HCT116 (cell line): Measurements from ENCODE around the gene GRIK2. TPM values are rescaled to one million over a fixed set of nuclear protein-coding genes. Genes with fewer than 3 reads are reported as not detected.

ENCODE experiments used
- ATAC-seq: fragments of 200-7000 bp; cut with Tn5 transposase; 2 replicates; pipeline ENCODE4 v1.9.1; 2020; ENCODE audit warnings: mild to moderate bottlenecking, moderate library complexity
- BruUV-seq: library from RNA; stranded (reverse); fragments of 400-500 nt; replicated peaks from 2 replicates; lab custom pipeline; 2021; lab: Mats Ljungman, UMichigan
- CTCF ChIA-PET: fragments of 300-600 bp; sonication (Branson Sonifier 250); formaldehyde crosslinking; loops from one replicate; lab custom pipeline; 2021; ENCODE audit warnings: antibody characterized with exemption; lab: Charles Lee
- POLR2A ChIA-PET: fragments of 300-600, 350-600 bp; sonication (Branson Sonifier 250); formaldehyde crosslinking; loops from one replicate; lab custom pipeline; 2021; ENCODE audit warnings: antibody characterized with exemption; lab: Charles Lee
- RAD21 ChIA-PET, 2 experiments: fragments of 300-600 bp; sonication (Branson Sonifier 250); formaldehyde crosslinking; loops; one replicate each; lab custom pipeline; 2023; ENCODE audit warnings: low total read pairs in 2 of 2; ENCODE audit not compliant: uncharacterized antibody in 2 of 2, unreplicated experiment in 2 of 2, low non-redundant PET in 1 of 2; lab: Charles Lee
- DNase-seq: peaks from one replicate; pipeline ENCODE4 v3.0.0-alpha.2; 2010; ENCODE audit warnings: low read depth, low spot score
- H2AFZ ChIP-seq: fragments of 200-600 bp; shearing (Covaris generic), sonication (generic); 2 replicates; pipeline ENCODE4 v1.6.1; 2017; ENCODE audit warnings: low read depth, mixed run types, mixed read lengths, antibody characterized with exemption, low read length; ENCODE audit not compliant: poor library complexity, severe bottlenecking
- H3K27ac ChIP-seq: 2 replicates; pipeline ENCODE4 v1.5.1; 2012; ENCODE audit warnings: low read depth, low read length
- H3K27me3 ChIP-seq: fragments of 200-600 bp; sonication (generic); 2 replicates; pipeline ENCODE4 v1.6.1; 2016; ENCODE audit warnings: mixed run types, low read length, mixed read lengths; ENCODE audit not compliant: insufficient read depth
- H3K36me3 ChIP-seq, 2 experiments: fragments of 200-500 bp in 1 of 2; fragments of 200-600 bp in 1 of 2; sonication (Bioruptor generic) in 1 of 2; sonication (generic) in 1 of 2; 2 replicates each; pipeline versions ENCODE4 v1.5.1 to v1.6.1; 2014 to 2016; ENCODE audit warnings: low read length in 2 of 2, inconsistent platforms in 1 of 2, mixed read lengths in 1 of 2, mixed run types in 1 of 2; ENCODE audit not compliant: insufficient read depth in 2 of 2, control insufficient read depth in 1 of 2
- H3K4me1 ChIP-seq, 2 experiments: fragments of 200-600 bp in 1 of 2; sonication (generic) in 1 of 2; 2 replicates each; pipeline versions ENCODE4 v1.5.1 to v1.6.1; 2012 to 2017; ENCODE audit warnings: low read length in 2 of 2, inconsistent platforms in 1 of 2, mild to moderate bottlenecking in 1 of 2, mixed read lengths in 1 of 2, mixed run types in 1 of 2, moderate library complexity in 1 of 2; ENCODE audit not compliant: insufficient read depth in 2 of 2, control insufficient read depth in 1 of 2
- H3K4me2 ChIP-seq: fragments of 200-600 bp; sonication (generic); 2 replicates; pipeline ENCODE4 v1.6.1; 2017; ENCODE audit warnings: mixed run types, low read length, mixed read lengths
- H3K4me3 ChIP-seq, 2 experiments: fragments of 200-600 bp in 1 of 2; sonication (generic) in 1 of 2; replicated peaks in 1 of 2; 2 replicates each; pipeline ENCODE4 v1.5.1; 2011 to 2016; ENCODE audit warnings: low read length in 2 of 2, control low read depth in 1 of 2, low read depth in 1 of 2, mild to moderate bottlenecking in 1 of 2, mixed read lengths in 1 of 2, mixed run types in 1 of 2
- H3K79me2 ChIP-seq: fragments of 200-600 bp; sonication (generic); 2 replicates; pipeline ENCODE4 v1.6.1; 2017; ENCODE audit warnings: mild to moderate bottlenecking, mixed run types, low read length, moderate library complexity, mixed read lengths; ENCODE audit not compliant: insufficient read depth
- H3K9ac ChIP-seq: fragments of 200-600 bp; sonication (generic); 2 replicates; pipeline ENCODE4 v1.6.1; 2016; ENCODE audit warnings: low read length, mixed read lengths
- H3K9me2 ChIP-seq: fragments of 200-600 bp; sonication (generic), shearing (Covaris generic); 2 replicates; pipeline ENCODE4 v1.6.1; 2017; ENCODE audit warnings: mixed run types, mild to moderate bottlenecking, moderate library complexity; ENCODE audit not compliant: insufficient read depth
- H3K9me3 ChIP-seq, 2 experiments: fragments of 200-500 bp in 1 of 2; fragments of 200-600 bp in 1 of 2; sonication (Bioruptor generic) in 1 of 2; sonication (generic) in 1 of 2; 2 replicates each; pipeline ENCODE4 v1.6.1; 2014 to 2017; ENCODE audit warnings: low read length in 2 of 2, mixed read lengths in 2 of 2, inconsistent platforms in 1 of 2, low read depth in 1 of 2, mild to moderate bottlenecking in 1 of 2, mixed run types in 1 of 2, moderate library complexity in 1 of 2; ENCODE audit not compliant: control insufficient read depth in 1 of 2, insufficient read depth in 1 of 2
- H4K20me1 ChIP-seq: fragments of 200-600 bp; sonication (generic), shearing (Covaris generic); 2 replicates; pipeline ENCODE4 v1.6.1; 2017; ENCODE audit warnings: mixed run types, mild to moderate bottlenecking, moderate library complexity; ENCODE audit not compliant: insufficient read depth
- CBX3 ChIP-seq: IDR thresholded peaks from 2 replicates; pipeline ENCODE4 v1.6.1; 2012; ENCODE audit warnings: low read depth
- EGR1 ChIP-seq: IDR thresholded peaks from 2 replicates; pipeline ENCODE4 v1.6.1; 2012; ENCODE audit warnings: low read depth
- EZH2 ChIP-seq: fragments of 200-600 bp; sonication (generic); IDR thresholded peaks from 2 replicates; pipeline ENCODE4 v1.6.1; 2017; ENCODE audit warnings: antibody characterized with exemption, mixed run types
- EZH2phosphoT487 ChIP-seq: fragments of 200-600 bp; IDR thresholded peaks from 2 replicates; pipeline ENCODE4 v1.6.1; 2018; ENCODE audit warnings: antibody characterized with exemption, borderline replicate concordance
- FOSL1 ChIP-seq: IDR thresholded peaks from 2 replicates; pipeline ENCODE4 v1.6.1; 2012; ENCODE audit warnings: low read depth
- JUND ChIP-seq: IDR thresholded peaks from 2 replicates; pipeline ENCODE4 v1.6.1; 2012
- POLR2A ChIP-seq: IDR thresholded peaks from 2 replicates; pipeline ENCODE4 v1.7.0; 2011; ENCODE audit warnings: borderline replicate concordance; ENCODE audit not compliant: insufficient read depth, insufficient read length; ENCODE audit errors: extremely low read depth
- POLR2AphosphoS5 ChIP-seq: IDR thresholded peaks from 2 replicates; pipeline ENCODE4 v1.6.1; 2011; ENCODE audit warnings: mild to moderate bottlenecking, low read depth, low read length, moderate library complexity
- RAD21 ChIP-seq: IDR thresholded peaks from 2 replicates; pipeline ENCODE4 v1.6.1; 2012; ENCODE audit warnings: low read depth, mild to moderate bottlenecking
- SIN3A ChIP-seq: IDR thresholded peaks from 2 replicates; pipeline ENCODE4 v1.6.1; 2012; ENCODE audit warnings: low read depth
- SP1 ChIP-seq: IDR thresholded peaks from 2 replicates; pipeline ENCODE4 v1.6.1; 2012; ENCODE audit warnings: low read depth
- SRF ChIP-seq: IDR thresholded peaks from 2 replicates; pipeline ENCODE4 v1.6.1; 2012; ENCODE audit warnings: low read depth
- TCF7L2 ChIP-seq: IDR thresholded peaks from 2 replicates; pipeline ENCODE4 v1.7.0; 2011; ENCODE audit warnings: borderline replicate concordance, inconsistent platforms; ENCODE audit not compliant: insufficient read depth, insufficient read length; ENCODE audit errors: extremely low read depth
- YY1 ChIP-seq: IDR thresholded peaks from 2 replicates; pipeline ENCODE4 v1.6.1; 2011; ENCODE audit warnings: low read length, low read depth, moderate library complexity, mild to moderate bottlenecking; ENCODE audit not compliant: insufficient replicate concordance; ENCODE audit errors: extremely low read depth
- ZFX ChIP-seq: fragments of 450-650 bp; IDR thresholded peaks from 2 replicates; pipeline ENCODE4 v1.6.1; 2017
- ZNF274 ChIP-seq: fragments of 200-500 bp; sonication (Bioruptor generic); IDR thresholded peaks from 2 replicates; pipeline ENCODE4 v1.6.1; 2014; ENCODE audit warnings: mild to moderate bottlenecking, low read depth, low read length, inconsistent platforms
- intact Hi-C: fragments of 100-400 bp; cut with micrococcal nuclease; formaldehyde crosslinking; loops from 2 replicates; pipeline ENCODE4 v1.10.0; 2022
- total RNA-seq: library from RNA; stranded (reverse); gene quantifications from one replicate; pipeline ENCODE4 v1.2.1, GENCODE V29; 2021; ENCODE audit not compliant: unreplicated experiment
- TF ChIP-seq, protein P1 (sequence below): IDR thresholded peaks from 2 replicates; pipeline ENCODE4 v1.6.1; 2011; ENCODE audit warnings: mild to moderate bottlenecking, low read length, moderate library complexity; ENCODE audit not compliant: insufficient replicate concordance; ENCODE audit errors: extremely low read depth
- TF ChIP-seq, protein P2 (sequence below): IDR thresholded peaks from 2 replicates; pipeline ENCODE4 v1.6.1; 2012
- TF ChIP-seq, protein P3 (sequence below): IDR thresholded peaks from 2 replicates; pipeline ENCODE4 v1.6.1; 2012
- TF ChIP-seq, protein P4 (sequence below), 3 experiments: fragments of 200-600 bp in 1 of 3; sonication (generic) in 1 of 3; IDR thresholded peaks in 2 of 3; conservative IDR thresholded peaks in 1 of 3; 2 replicates each; pipeline ENCODE4 v1.5.1; 2012 to 2017; ENCODE audit warnings: low read depth in 2 of 3, low read length in 2 of 3, antibody characterized with exemption in 1 of 3, borderline replicate concordance in 1 of 3, control low read depth in 1 of 3, mild to moderate bottlenecking in 1 of 3, mixed read lengths in 1 of 3, mixed run types in 1 of 3, moderate library complexity in 1 of 3; ENCODE audit not compliant: insufficient read depth in 1 of 3

Gene GRIK2
- total RNA-seq, 1 experiment from 2014 or later, result 0.64 TPM

DNA sequence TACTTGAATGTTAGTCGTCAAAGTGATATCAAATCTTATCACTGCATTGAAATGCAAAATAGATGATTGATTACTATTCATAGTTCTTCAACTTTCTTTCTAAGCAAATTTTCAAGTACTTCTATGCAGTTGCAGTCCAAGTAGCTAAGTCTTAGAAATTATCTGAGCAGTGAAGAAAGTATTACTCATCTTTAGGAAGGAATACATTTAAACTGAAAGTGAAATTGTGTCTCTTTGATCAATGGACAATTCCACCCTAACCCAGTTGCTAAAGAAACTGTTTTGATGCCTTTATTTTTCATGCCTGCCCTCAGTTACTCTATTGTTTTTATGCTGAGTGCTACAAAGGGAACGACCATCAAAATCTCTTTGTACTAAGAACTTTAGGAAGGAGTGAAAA lies 337.4 kb downstream of the GRIK2 start:
- TF ChIP-seq, protein P1, sequence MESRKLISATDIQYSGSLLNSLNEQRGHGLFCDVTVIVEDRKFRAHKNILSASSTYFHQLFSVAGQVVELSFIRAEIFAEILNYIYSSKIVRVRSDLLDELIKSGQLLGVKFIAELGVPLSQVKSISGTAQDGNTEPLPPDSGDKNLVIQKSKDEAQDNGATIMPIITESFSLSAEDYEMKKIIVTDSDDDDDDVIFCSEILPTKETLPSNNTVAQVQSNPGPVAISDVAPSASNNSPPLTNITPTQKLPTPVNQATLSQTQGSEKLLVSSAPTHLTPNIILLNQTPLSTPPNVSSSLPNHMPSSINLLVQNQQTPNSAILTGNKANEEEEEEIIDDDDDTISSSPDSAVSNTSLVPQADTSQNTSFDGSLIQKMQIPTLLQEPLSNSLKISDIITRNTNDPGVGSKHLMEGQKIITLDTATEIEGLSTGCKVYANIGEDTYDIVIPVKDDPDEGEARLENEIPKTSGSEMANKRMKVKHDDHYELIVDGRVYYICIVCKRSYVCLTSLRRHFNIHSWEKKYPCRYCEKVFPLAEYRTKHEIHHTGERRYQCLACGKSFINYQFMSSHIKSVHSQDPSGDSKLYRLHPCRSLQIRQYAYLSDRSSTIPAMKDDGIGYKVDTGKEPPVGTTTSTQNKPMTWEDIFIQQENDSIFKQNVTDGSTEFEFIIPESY, result no peak
- no peak for TF ChIP-seq ZFX
- TF ChIP-seq SP1, result no peak
- TF ChIP-seq, protein P2, sequence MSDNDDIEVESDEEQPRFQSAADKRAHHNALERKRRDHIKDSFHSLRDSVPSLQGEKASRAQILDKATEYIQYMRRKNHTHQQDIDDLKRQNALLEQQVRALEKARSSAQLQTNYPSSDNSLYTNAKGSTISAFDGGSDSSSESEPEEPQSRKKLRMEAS, result no peak
- no peak for TF ChIP-seq CBX3
- no peak for TF ChIP-seq SIN3A
- TF ChIP-seq TCF7L2, result no peak
- TF ChIP-seq SRF, result no peak
- TF ChIP-seq YY1, result no peak
- TF ChIP-seq EGR1, result no peak
- no peak for TF ChIP-seq EZH2
- TF ChIP-seq FOSL1, result no peak
- TF ChIP-seq RAD21, result no peak
- TF ChIP-seq, protein P3, sequence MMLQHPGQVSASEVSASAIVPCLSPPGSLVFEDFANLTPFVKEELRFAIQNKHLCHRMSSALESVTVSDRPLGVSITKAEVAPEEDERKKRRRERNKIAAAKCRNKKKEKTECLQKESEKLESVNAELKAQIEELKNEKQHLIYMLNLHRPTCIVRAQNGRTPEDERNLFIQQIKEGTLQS, result no peak
- TF ChIP-seq JUND, result no peak
- TF ChIP-seq, protein P4, sequence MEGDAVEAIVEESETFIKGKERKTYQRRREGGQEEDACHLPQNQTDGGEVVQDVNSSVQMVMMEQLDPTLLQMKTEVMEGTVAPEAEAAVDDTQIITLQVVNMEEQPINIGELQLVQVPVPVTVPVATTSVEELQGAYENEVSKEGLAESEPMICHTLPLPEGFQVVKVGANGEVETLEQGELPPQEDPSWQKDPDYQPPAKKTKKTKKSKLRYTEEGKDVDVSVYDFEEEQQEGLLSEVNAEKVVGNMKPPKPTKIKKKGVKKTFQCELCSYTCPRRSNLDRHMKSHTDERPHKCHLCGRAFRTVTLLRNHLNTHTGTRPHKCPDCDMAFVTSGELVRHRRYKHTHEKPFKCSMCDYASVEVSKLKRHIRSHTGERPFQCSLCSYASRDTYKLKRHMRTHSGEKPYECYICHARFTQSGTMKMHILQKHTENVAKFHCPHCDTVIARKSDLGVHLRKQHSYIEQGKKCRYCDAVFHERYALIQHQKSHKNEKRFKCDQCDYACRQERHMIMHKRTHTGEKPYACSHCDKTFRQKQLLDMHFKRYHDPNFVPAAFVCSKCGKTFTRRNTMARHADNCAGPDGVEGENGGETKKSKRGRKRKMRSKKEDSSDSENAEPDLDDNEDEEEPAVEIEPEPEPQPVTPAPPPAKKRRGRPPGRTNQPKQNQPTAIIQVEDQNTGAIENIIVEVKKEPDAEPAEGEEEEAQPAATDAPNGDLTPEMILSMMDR (IDR thresholded peaks at IDR 0.05 in 2 of 3, conservative IDR thresholded peaks at IDR 0.05 in 1 of 3; ENCODE audit: borderline replicate concordance in 1 of 3, insufficient read depth in 1 of 3, low read depth in 2 of 3, low read length in 2 of 3), result no peak
- TF ChIP-seq ZNF274, result no peak
- TF ChIP-seq POLR2A, result no peak
- no peak for TF ChIP-seq EZH2phosphoT487
- no peak for TF ChIP-seq POLR2AphosphoS5
- TF ChIP-seq, all 23 proteins: peak for 0
- no peaks in the 10 kb centered on the region for H3K9me2 ChIP-seq
- no peaks in the 10 kb centered on the region for H3K27me3 ChIP-seq
- H3K27ac ChIP-seq, result no peak overlapping the region
- no peak overlapping the region for H2AFZ ChIP-seq
- ATAC-seq (no peak), DNase-seq (no peak)
- H3K4me3 ChIP-seq, result no peak overlapping the region
- no peak overlapping the region for H3K9ac ChIP-seq
- CTCF ChIA-PET, result no interaction called here
- no peaks in the 10 kb centered on the region for H4K20me1 ChIP-seq
- H3K4me1 ChIP-seq, result no peaks in the 10 kb centered on the region
- RAD21 ChIA-PET, result no interaction called here
- H3K4me2 ChIP-seq, result no peak overlapping the region
- intact Hi-C loops, result no loop called here
- no TSS peak for BruUV-seq
- H3K36me3 ChIP-seq, result no peaks in the 10 kb centered on the region
- H3K79me2 ChIP-seq, result no peaks in the 10 kb centered on the region
- no peaks in the 10 kb centered on the region for H3K9me3 ChIP-seq
- POLR2A ChIA-PET, result no interaction called here
